ENCODE measurements around the gene LHPP.

DNA sequence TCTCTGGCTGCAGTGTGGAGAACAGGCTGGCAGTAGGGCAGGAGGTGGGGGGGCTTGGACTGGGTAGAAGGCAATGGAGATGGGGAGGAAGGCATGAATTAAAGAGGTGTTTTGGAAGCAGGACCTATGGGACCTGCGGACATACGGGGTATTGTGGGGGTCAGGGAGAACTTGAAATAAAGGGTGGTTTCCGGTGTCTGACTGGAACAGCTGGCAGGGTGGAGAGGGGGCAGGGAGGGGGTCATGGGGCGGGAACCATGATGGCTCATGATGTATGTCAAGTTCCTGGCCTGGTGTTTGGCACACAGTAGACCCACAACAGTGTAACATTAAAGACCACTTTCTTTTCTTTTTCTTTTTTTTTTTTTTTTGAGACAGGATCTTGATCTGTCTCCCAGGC, 5.5 kb downstream of the LHPP start:
- TF ChIP-seq, protein P1, sequence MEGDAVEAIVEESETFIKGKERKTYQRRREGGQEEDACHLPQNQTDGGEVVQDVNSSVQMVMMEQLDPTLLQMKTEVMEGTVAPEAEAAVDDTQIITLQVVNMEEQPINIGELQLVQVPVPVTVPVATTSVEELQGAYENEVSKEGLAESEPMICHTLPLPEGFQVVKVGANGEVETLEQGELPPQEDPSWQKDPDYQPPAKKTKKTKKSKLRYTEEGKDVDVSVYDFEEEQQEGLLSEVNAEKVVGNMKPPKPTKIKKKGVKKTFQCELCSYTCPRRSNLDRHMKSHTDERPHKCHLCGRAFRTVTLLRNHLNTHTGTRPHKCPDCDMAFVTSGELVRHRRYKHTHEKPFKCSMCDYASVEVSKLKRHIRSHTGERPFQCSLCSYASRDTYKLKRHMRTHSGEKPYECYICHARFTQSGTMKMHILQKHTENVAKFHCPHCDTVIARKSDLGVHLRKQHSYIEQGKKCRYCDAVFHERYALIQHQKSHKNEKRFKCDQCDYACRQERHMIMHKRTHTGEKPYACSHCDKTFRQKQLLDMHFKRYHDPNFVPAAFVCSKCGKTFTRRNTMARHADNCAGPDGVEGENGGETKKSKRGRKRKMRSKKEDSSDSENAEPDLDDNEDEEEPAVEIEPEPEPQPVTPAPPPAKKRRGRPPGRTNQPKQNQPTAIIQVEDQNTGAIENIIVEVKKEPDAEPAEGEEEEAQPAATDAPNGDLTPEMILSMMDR (IDR thresholded peaks at IDR 0.05) = no peak
- TF ChIP-seq POLR2A (IDR thresholded peaks at IDR 0.05) = no peak

All from Peyer's patch (tissue), 4 donors.